OCI-LY7 (cell line): ENCODE data around the gene PCTP.

Experiments
- CTCF ChIP-seq: fragments of 200-600 bp; sonication (generic); conservative IDR thresholded peaks from 2 replicates; pipeline ENCODE4 v1.5.1; 2014; ENCODE audit warnings: mild to moderate bottlenecking, antibody characterized with exemption, low read length, moderate library complexity, mixed read lengths
- EZH2phosphoT487 ChIP-seq: fragments of 200-600 bp; sonication (generic); IDR thresholded peaks from 2 replicates; pipeline ENCODE4 v1.6.1; 2018; ENCODE audit warnings: low read depth, borderline replicate concordance, mild to moderate bottlenecking, mixed run types, antibody characterized with exemption, low read length, moderate library complexity, mixed read lengths

DNA sequence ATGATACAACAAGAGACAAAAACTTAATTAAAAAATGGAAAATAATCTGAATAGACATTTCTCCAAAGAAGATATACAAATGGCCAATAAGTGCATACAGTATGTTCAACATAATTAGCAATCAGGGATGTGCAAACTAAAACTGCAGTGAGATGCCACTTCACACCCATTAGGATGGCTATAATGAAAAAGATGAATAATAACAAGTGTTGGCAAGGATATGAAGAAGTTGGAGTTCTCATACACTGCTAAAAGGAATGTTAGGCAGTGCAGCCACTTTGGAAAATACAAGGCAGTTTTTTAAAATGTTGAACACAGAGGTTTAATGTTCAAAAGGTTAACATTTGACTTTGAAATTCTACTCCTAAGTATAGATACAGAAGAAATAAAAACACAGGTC lies 69.8 kb downstream of the PCTP start:
- no peak for TF ChIP-seq CTCF
- no peak for TF ChIP-seq EZH2phosphoT487
